ENCODE measurements around the gene DPH2. TPM values are rescaled to one million over a fixed set of nuclear protein-coding genes. Genes with fewer than 3 reads are reported as not detected.
A peak's percentile ranks its signal among the peaks of the same experiment; 100 is the strongest.

Gene DPH2
- total and polyA plus RNA-seq, 2 of the 8 experiments (the other 6 are each of a cell fraction or from before 2014, with no cell fraction given), result 64.9 to 92.1 TPM

- no peak for TF ChIP-seq BCL11A (IDR thresholded peaks at IDR 0.05; ENCODE audit: low read depth in 2 of 2, low read length in 2 of 2)
- no peak for TF ChIP-seq SIX5 (IDR thresholded peaks at IDR 0.05; ENCODE audit: low read depth, low read length)
- no peak for TF ChIP-seq EZH2 (IDR thresholded peaks at IDR 0.05; ENCODE audit: low read depth, low read length, severe bottlenecking)
- TF ChIP-seq, protein P1, sequence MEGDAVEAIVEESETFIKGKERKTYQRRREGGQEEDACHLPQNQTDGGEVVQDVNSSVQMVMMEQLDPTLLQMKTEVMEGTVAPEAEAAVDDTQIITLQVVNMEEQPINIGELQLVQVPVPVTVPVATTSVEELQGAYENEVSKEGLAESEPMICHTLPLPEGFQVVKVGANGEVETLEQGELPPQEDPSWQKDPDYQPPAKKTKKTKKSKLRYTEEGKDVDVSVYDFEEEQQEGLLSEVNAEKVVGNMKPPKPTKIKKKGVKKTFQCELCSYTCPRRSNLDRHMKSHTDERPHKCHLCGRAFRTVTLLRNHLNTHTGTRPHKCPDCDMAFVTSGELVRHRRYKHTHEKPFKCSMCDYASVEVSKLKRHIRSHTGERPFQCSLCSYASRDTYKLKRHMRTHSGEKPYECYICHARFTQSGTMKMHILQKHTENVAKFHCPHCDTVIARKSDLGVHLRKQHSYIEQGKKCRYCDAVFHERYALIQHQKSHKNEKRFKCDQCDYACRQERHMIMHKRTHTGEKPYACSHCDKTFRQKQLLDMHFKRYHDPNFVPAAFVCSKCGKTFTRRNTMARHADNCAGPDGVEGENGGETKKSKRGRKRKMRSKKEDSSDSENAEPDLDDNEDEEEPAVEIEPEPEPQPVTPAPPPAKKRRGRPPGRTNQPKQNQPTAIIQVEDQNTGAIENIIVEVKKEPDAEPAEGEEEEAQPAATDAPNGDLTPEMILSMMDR (IDR thresholded peaks at IDR 0.05; ENCODE audit: control extremely low read depth in 1 of 3, insufficient read depth in 1 of 3, low read depth in 1 of 3, low read length in 3 of 3), result no peak
- TF ChIP-seq POLR2AphosphoS5 (IDR thresholded peaks at IDR 0.05; ENCODE audit: low read depth, low read length), result peak; percentile 74
- no peak for TF ChIP-seq SRF (IDR thresholded peaks at IDR 0.05; ENCODE audit: low read depth, low read length)
- no peak for TF ChIP-seq HDAC6 (IDR thresholded peaks at IDR 0.05; ENCODE audit: low read depth, low read length)
- 0 out of 2 replicates have a peak, but pooled peaks have one; percentile 4 for TF ChIP-seq SP1 (IDR thresholded peaks at IDR 0.05; ENCODE audit: low read depth, low read length)
- peak; percentile 11; the same call in 1 of the 2 replicates for TF ChIP-seq TAF1 (IDR thresholded peaks at IDR 0.05; ENCODE audit: low read depth, low read length)
- TF ChIP-seq POU5F1 (IDR thresholded peaks at IDR 0.05; ENCODE audit: low read depth, low read length), result no peak
- TF ChIP-seq CBX8 (IDR thresholded peaks at IDR 0.05; ENCODE audit: borderline replicate concordance, low read depth, low read length), result no peak
- TF ChIP-seq SP4 (IDR thresholded peaks at IDR 0.05; ENCODE audit: low read length), result no peak; the same call in 1 of the 2 replicates
- no peak for TF ChIP-seq BRCA1 (IDR thresholded peaks at IDR 0.05; ENCODE audit: low read depth, low read length)
- TF ChIP-seq, protein P2, sequence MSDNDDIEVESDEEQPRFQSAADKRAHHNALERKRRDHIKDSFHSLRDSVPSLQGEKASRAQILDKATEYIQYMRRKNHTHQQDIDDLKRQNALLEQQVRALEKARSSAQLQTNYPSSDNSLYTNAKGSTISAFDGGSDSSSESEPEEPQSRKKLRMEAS (IDR thresholded peaks at IDR 0.05), result no peak
- no peak; a peak in 1 of 3 replicates for TF ChIP-seq EP300 (IDR thresholded peaks at IDR 0.05; ENCODE audit: borderline replicate concordance in 1 of 2, low read depth in 2 of 2, low read length in 2 of 2)
These were observed 21.8 kb downstream of the DPH2 start, which contains the start of gene CCDC24 (continued) for GRCh38 chr1:43991476-43992231.

Measured in H1 (cell line).